HepG2 (cell line): Measurements from ENCODE around the gene NRSN2. TPM values are rescaled to one million over a fixed set of nuclear protein-coding genes. Genes with fewer than 3 reads are reported as not detected.

Experiments used
- CHD4 ChIP-seq: fragments of 200-600 bp; sonication (generic); IDR thresholded peaks from 2 replicates; pipeline ENCODE4 v1.7.0; 2017; ENCODE audit warnings: mild to moderate bottlenecking, low read length, borderline replicate concordance
- HMGA1 ChIP-seq: sonication (generic); formaldehyde crosslinking; conservative IDR thresholded peaks from 2 replicates; pipeline ENCODE4 v1.4.0; 2020; ENCODE audit warnings: missing genetic modification reagents
- MBNL3 ChIP-seq: fragments of 250-450 bp; sonication (Bioruptor Pico); conservative IDR thresholded peaks from 2 replicates; pipeline ENCODE4 v1.8.0; 2022; ENCODE audit warnings: mild to moderate bottlenecking, inconsistent platforms
- SOX5 ChIP-seq: IDR thresholded peaks from 2 replicates; pipeline ENCODE4 v1.6.1; 2016; ENCODE audit warnings: borderline replicate concordance
- ZFP36L1 ChIP-seq: sonication (generic); formaldehyde crosslinking; IDR thresholded peaks from 2 replicates; pipeline ENCODE4 v1.8.0; 2022; ENCODE audit warnings: mild to moderate bottlenecking, missing genetic modification reagents, moderate library complexity
- ZNF136 ChIP-seq: sonication (generic); formaldehyde crosslinking; IDR thresholded peaks from 2 replicates; pipeline ENCODE4 v1.8.1; 2022; ENCODE audit warnings: low read depth, mild to moderate bottlenecking, moderate library complexity, missing genetic modification reagents
- ZNF253 ChIP-seq: sonication (generic); formaldehyde crosslinking; IDR thresholded peaks from 2 replicates; pipeline ENCODE4 v1.8.0; 2022; ENCODE audit warnings: mild to moderate bottlenecking, missing genetic modification reagents, borderline replicate concordance
- ZNF562 ChIP-seq: sonication (generic); formaldehyde crosslinking; IDR thresholded peaks from 2 replicates; pipeline ENCODE4 v1.8.0; 2022; ENCODE audit warnings: missing genetic modification reagents, borderline replicate concordance
- ZNF564 ChIP-seq: sonication (generic); formaldehyde crosslinking; IDR thresholded peaks from 2 replicates; pipeline ENCODE4 v1.8.1; 2023; ENCODE audit warnings: mild to moderate bottlenecking, missing genetic modification reagents
- ZNF652 ChIP-seq: IDR thresholded peaks from 2 replicates; pipeline ENCODE4 v1.6.1; 2016; ENCODE audit warnings: low read depth, borderline replicate concordance
- ZNF790 ChIP-seq: sonication (generic); formaldehyde crosslinking; IDR thresholded peaks from 2 replicates; pipeline ENCODE4 v1.8.0; 2022; ENCODE audit warnings: missing genetic modification reagents, mild to moderate bottlenecking, borderline replicate concordance
- polyA plus RNA-seq, 8 experiments: library from polyadenylated mRNA; depleted of rRNA in 3 of 8; stranded (reverse) in 7 of 8; unstranded in 1 of 8; fragments of >200 nt; fragmentation: Illumina TruSeq in 4 of 8; extraction: Trizol in 4 of 8; gene quantifications; 2 replicates each; pipeline versions ENCODE4 v1.2.1 to v1.2.3, GENCODE V29; 2011 to 2016; ENCODE audit warnings: low read depth in 4 of 8, missing spikeins in 1 of 8, mixed read lengths in 1 of 8; ENCODE audit not compliant: insufficient read depth in 1 of 8
- total RNA-seq, 5 experiments: library from RNA; depleted of rRNA; stranded (reverse); fragments of >200 nt; fragmentation: Illumina TruSeq; extraction: Trizol; gene quantifications; 2 replicates each; pipeline ENCODE4 v1.2.3, GENCODE V29; 2016; ENCODE audit warnings: low read depth in 1 of 5
- TF ChIP-seq, protein P1 (sequence below): IDR thresholded peaks from 2 replicates; pipeline ENCODE4 v1.6.1; 2016; ENCODE audit warnings: missing compliant biosample characterization, missing genetic modification reagents, borderline replicate concordance
- TF ChIP-seq, protein P2 (sequence below): sonication (generic); formaldehyde crosslinking; IDR thresholded peaks from 2 replicates; pipeline ENCODE4 v1.4.0; 2020; ENCODE audit warnings: low read depth, missing genetic modification reagents

Gene NRSN2
- total and polyA plus RNA-seq, 2 of the 13 experiments (the other 11 are each of a cell fraction or from before 2014, with no cell fraction given), result 32.3 to 49.4 TPM

DNA sequence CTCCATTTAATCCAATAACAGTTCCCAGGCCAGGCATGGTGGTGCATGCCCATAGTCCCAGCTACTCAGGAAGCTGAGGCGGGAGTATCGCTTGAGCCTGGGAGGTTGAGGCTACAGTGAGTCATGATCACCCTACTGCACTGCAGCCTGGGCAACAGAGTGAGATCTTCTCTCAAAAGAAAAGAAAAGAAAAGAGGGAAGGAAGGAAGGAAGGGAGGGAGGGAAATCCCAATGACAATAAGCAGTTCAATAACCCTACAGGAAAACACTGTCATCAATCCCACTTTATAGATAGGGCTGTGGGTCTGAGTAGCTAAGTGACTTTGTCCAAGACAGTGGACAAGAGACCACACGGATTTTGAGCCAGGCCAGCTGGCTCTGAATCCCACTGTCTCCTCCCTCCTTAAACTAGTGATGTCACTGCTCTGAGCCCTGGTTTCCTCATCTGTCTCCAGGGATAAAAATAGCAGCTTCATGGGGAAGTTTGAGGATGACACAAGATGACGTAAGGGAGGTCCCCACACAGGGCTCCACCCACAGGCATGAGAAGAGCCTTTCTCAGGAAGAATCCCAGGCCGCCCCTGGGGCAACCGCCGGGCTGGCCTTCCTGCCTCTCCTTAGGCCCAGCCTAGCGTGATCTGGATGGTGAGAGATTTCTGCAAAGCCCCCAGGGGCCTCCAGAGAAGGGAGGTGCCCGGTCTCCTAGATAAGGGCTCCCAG lies 26.4 kb downstream of the NRSN2 start (continued):
- TF ChIP-seq, protein P1, sequence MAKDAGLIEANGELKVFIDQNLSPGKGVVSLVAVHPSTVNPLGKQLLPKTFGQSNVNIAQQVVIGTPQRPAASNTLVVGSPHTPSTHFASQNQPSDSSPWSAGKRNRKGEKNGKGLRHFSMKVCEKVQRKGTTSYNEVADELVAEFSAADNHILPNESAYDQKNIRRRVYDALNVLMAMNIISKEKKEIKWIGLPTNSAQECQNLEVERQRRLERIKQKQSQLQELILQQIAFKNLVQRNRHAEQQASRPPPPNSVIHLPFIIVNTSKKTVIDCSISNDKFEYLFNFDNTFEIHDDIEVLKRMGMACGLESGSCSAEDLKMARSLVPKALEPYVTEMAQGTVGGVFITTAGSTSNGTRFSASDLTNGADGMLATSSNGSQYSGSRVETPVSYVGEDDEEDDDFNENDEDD (CRISPR knock-in tag), result peak; percentile 23; the same call in 1 of the 2 replicates
- no peak for TF ChIP-seq SOX5 (CRISPR knock-in tag)
- no peak for TF ChIP-seq ZNF564
- TF ChIP-seq, protein P2, sequence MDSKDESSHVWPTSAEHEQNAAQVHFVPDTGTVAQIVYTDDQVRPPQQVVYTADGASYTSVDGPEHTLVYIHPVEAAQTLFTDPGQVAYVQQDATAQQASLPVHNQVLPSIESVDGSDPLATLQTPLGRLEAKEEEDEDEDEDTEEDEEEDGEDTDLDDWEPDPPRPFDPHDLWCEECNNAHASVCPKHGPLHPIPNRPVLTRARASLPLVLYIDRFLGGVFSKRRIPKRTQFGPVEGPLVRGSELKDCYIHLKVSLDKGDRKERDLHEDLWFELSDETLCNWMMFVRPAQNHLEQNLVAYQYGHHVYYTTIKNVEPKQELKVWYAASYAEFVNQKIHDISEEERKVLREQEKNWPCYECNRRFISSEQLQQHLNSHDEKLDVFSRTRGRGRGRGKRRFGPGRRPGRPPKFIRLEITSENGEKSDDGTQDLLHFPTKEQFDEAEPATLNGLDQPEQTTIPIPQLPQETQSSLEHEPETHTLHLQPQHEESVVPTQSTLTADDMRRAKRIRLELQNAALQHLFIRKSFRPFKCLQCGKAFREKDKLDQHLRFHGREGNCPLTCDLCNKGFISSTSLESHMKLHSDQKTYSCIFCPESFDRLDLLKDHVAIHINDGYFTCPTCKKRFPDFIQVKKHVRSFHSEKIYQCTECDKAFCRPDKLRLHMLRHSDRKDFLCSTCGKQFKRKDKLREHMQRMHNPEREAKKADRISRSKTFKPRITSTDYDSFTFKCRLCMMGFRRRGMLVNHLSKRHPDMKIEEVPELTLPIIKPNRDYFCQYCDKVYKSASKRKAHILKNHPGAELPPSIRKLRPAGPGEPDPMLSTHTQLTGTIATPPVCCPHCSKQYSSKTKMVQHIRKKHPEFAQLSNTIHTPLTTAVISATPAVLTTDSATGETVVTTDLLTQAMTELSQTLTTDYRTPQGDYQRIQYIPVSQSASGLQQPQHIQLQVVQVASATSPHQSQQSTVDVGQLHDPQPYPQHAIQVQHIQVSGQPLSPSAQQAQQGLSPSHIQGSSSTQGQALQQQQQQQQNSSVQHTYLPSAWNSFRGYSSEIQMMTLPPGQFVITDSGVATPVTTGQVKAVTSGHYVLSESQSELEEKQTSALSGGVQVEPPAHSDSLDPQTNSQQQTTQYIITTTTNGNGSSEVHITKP (CRISPR knock-in tag), result no peak
- no peak for TF ChIP-seq ZNF136 (CRISPR knock-in tag)
- TF ChIP-seq CHD4, result no peak
- TF ChIP-seq ZNF562 (CRISPR knock-in tag), result no peak
- TF ChIP-seq MBNL3 (CRISPR knock-in tag), result no peak
- no peak for TF ChIP-seq ZNF253 (CRISPR knock-in tag)
- TF ChIP-seq ZNF790, result no peak
- TF ChIP-seq ZFP36L1 (CRISPR knock-in tag), result no peak
- TF ChIP-seq HMGA1, result no peak
- TF ChIP-seq ZNF652, result no peak
- TF ChIP-seq, all 625 proteins: peak for 70
